GM19328 (cell line): Measurements from ENCODE around the gene FAM131C.
"Not testable (repeated sequence)": the region's sequence is repeated elsewhere in the genome, so short reads cannot be mapped to it uniquely, and the experiment has no call there.

ENCODE experiments used
- ATAC-seq: cut with Tn5 transposase; IDR thresholded peaks from one replicate; pipeline ENCODE4 v1.9.1; 2021; ENCODE audit warnings: mild to moderate bottlenecking, moderate library complexity; ENCODE audit not compliant: unreplicated experiment

FAM131C gene

GRCh38 chr1:16061989-16062686, 11.3 kb downstream of the FAM131C start:
- not testable (repeated sequence) for ATAC-seq

- ATAC-seq: no peak
These were observed 12.2 kb downstream of the FAM131C start for GRCh38 chr1:16061266-16061665.

DNA sequence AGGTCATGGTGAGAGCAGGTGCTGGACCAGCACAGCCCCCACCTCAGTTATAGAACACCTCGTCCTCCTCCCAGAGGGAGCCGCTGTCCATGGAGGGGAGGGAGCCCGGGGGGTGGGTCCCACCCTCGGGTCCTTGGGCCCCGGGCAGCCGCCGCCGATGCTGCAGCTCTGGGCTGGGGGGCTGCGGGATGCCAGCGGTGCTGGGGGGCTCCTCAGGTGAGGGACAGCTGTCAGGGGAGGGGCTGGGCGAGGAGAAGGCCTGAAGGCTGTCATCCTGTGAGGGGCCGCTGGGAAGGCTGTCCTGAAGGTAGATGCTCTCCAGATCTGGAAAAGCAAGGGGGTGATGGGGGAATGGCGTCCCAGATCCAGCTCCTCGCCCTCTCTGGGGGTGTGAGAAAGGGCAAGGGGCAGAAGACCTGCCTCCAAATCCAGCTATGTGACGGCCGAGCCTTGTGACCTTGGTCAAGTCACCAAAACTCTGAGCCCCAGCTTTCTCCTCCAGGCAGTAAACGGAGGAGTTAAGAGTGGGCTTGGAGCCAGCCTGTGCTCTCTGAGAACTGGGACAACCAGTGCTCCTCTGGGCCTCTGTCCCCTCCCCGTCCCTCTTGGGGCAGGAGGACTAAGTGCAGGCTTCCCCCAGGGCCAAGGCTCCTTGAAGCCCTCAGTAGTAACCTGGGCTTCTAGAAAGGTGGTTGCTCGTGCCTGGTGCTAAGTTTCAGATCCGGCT, 14.9 kb downstream of the FAM131C start:
- ATAC-seq: not testable (repeated sequence)

GRCh38 chr1:16057314-16057915, 16.0 kb downstream of the FAM131C start:
- not testable (repeated sequence) for ATAC-seq

GRCh38 chr1:16056521-16056912, 16.9 kb downstream of the FAM131C start:
- not testable (repeated sequence) for ATAC-seq

- no peak for ATAC-seq
These were observed 17.6 kb downstream of the FAM131C start for GRCh38 chr1:16055613-16056520.

- ATAC-seq: no peak
These were observed 18.6 kb downstream of the FAM131C start for GRCh38 chr1:16054598-16055540.

DNA sequence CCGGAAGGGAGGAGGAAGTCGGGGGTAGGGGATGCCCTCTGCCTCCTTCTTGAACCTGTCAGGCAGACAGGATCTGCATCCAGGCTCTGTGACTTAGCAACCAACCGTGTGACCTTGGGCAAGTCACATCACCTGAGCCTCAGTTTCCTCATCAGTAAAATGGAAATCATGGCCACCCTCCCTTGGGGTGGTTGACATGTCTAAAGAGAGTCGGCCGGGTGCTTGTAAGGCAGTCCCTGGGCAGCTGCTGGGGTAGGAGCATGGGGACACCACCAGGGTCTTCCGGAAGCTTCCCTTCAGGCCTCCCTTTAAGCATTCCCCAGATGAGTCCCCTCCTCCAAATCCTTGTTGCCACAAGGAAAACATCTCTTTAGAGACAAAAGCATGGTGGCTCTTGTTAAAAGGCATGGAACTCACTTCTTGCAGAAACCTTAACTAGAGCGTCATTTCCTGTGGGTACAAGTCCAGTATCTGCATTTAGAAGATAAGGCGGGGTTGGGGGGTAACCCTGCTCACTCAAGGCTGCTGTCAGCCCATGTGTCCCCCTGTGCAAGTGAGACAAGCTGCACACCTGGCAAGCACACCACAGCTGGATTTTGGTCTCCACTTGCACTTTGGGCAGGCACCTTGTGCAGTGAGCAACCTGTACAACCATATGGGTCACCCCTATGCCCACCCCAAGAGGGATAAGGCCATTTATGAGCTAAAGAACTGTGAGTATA, 19.5 kb downstream of the FAM131C start:
- ATAC-seq: no peak

GRCh38 chr1:16051949-16052348, 21.5 kb downstream of the FAM131C start:
- not testable (repeated sequence) for ATAC-seq

DNA sequence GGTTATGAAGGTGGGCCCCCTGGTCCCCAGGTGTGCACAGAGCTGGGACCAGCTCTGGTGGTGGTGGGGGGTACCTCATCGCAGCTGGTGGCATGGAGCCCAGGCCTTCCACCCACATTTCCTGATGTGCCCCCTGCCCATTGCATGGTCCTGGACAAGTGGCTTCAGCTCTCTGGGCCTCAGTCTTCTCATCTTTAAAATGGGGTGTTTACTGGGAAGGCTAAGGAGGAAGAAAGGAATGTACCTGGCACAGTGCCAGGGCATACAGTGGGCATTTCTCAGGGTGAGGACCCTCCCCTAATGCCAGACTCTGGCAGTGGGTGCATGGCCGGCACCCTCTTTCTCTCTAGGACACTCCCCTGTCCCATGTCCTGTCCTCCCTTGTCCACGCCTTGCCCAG, 22.4 kb downstream of the FAM131C start:
- ATAC-seq: no peak

- no peak for ATAC-seq
These were observed 23.1 kb downstream of the FAM131C start for GRCh38 chr1:16050328-16050727.

DNA sequence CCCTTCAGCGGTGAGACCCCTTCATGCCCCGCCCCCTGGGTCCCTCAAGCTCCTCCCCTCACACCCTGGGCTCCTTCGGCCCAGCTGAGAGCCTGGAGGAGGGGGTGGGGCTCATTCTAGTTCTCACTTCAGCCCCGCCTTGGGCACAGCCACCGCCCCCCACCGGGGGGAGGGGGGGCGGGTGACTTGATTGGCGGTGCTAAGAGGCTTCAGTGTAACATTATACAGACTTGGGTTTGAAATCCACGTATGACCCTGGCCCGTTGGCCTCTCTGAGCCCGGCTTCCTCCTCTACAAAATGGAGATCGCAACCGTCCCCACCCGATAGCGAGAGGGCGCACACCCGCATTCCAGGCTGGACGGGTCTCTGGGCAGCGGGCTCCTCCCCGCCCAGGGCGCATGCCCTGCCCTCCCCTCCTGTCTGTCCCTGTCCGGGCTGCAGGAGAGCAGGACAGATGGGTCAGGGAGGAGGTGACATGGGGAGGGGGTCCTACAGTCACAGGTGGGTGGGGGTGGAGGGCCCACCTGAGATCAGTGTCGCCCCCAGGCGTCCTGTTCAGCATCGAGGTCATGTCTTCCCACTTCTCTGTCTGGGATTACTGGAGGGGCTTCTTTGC, 24.8 kb downstream of the FAM131C start:
- no peak for ATAC-seq

DNA sequence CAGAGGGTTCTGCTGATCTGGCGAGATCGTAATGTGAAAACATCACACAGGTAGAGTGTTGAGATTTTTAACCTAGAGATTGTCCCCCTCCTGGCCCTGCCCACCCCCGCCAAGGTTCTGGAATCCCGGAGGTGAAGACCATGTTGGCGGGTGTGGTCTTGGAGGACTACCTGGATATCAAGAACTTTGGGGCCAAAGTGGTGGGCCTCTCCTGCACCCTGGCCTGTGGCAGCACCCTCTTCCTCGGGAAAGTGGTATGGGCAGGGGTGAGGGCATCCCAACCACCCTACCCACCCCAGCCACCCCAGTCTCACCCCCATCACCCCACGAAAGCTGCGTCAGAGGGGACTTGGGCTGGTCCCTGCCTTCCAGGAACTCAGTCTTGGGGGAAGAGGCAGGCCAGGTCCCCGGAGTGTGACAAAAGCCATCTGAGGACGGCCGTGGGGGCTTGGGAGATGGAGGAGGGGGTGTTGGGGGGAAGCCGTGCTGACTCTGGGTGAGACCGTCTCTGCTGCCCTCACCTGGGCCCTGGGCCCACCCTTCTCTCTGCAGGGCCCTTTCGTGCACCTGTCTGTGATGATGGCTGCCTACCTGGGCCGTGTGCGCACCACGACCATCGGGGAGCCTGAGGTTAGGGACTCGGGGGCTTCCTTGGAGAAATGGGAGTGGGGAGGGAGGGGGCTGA, 25.5 kb downstream of the FAM131C start:
- no peak for ATAC-seq

DNA sequence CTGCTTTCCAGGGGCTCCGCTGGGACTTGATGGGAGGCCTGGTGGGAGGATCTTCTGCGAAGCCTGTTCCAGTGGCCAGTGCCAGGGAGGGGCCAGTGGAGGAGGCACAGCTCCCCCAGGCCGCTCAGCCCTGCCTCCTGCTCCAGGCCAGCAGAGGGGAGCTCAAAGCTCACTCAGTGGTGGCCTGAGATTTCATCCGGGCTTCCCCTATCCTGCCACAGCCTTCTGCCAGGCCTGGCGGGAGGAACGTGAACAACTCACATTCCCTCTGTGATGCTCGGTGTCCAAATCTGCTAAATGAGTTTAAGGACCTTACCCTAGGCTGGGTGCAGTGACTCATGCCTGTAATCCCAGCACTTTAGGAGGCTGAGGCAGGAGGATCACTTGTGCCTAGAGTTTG, 26.6 kb downstream of the FAM131C start:
- no peak for ATAC-seq

GRCh38 chr1:16043950-16044349, 29.5 kb downstream of the FAM131C start:
- no peak for ATAC-seq

DNA sequence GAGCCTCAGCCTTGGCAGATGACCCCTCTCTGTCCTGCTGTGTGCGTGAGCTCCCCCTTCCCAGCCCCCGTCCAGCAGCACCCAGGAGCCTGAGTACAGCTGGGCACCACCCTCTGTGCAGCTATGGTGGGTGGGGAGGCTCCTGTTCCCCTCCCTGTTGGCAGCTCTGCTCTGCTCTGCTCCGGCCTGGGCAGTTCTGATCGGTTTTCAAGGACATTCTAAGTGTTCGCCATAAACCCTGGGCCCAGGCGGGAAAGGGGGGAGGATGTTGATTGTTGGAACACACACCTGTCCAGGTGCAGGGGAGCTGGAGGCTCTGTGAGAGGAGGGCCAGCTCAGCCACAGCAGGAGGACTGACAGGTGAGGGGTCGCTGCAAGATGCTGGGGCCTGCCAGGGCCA, 29.9 kb downstream of the FAM131C start, which contains the start of gene CLCNKB:
Gene CLCNKB (plus strand): TSS at position 262 of the 400 bp plus-strand sequence. CDS start 711 bp downstream, outside the sequence.
- no peak for ATAC-seq

DNA sequence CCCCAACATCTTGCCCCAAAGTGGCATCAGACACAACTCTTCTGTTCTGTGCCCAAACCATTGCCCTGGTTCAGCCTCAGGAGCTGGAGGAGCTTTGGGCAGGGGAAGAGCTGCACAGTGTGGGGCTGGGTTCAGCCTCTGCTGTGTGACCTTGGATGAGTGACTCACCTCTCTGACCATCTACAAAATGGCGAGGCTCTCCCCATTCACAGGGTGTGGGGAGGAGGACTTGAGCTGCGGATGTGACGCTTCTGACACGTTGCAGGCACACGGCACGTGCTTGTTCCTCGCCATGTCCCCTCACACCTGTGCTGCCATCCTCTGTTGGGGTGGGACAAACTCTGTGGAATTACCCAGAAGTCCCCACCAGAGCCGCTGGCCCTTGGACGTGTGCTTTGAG, 30.8 kb downstream of the FAM131C start:
- ATAC-seq: not testable (repeated sequence)

- no peak for ATAC-seq
These were observed 31.4 kb downstream of the FAM131C start for GRCh38 chr1:16042096-16042495.
